Measurements from ENCODE around the gene FLNB. TPM values are rescaled to one million over a fixed set of nuclear protein-coding genes. Genes with fewer than 3 reads are reported as not detected.
A peak's percentile ranks its signal among the peaks of the same experiment; 100 is the strongest.

FLNB gene
- total RNA-seq, 2 donors from 2014 or later: 246 to 362 TPM

- no peaks in the 10 kb centered on the region for H3K27me3 ChIP-seq
- H3K9ac ChIP-seq (ENCODE audit: low read depth in 2 of 2, low read length in 2 of 2): no peak overlapping the region
- H3K9me3 ChIP-seq: no peaks in the 10 kb centered on the region
- intact Hi-C loops (cut with DNase I): loop anchor here (5.0 kb wide), 1 partner anchor 74 kb away; no protein-coding TSS in a partner anchor
- no peaks in the 10 kb centered on the region for H3K36me3 ChIP-seq
- no peak overlapping the region for H3K27ac ChIP-seq
- no peak overlapping the region for H3K4me3 ChIP-seq
- DNase-seq: no peak
- TF ChIP-seq CTCF (IDR thresholded peaks at IDR 0.05): no peak
- no peaks in the 10 kb centered on the region for H3K4me1 ChIP-seq
Measured at GRCh38 chr3:58207954-58208353, 199.7 kb downstream of the FLNB start.

- H3K36me3 ChIP-seq: no peaks in the 10 kb centered on the region
- H3K9me3 ChIP-seq: no peaks in the 10 kb centered on the region
- intact Hi-C loops (cut with DNase I): loop anchor here (5.0 kb wide), 1 partner anchor 72 kb away; no protein-coding TSS in a partner anchor
- no peak overlapping the region for H3K4me3 ChIP-seq
- DNase-seq: no peak
- no peaks in the 10 kb centered on the region for H3K4me1 ChIP-seq
- no peak overlapping the region for H3K27ac ChIP-seq
- TF ChIP-seq CTCF (IDR thresholded peaks at IDR 0.05): no peak
- H3K9ac ChIP-seq (ENCODE audit: low read depth in 2 of 2, low read length in 2 of 2): no peak overlapping the region
- no peaks in the 10 kb centered on the region for H3K27me3 ChIP-seq
Measured at GRCh38 chr3:58209933-58210332, 201.7 kb downstream of the FLNB start.

- no peak for TF ChIP-seq CTCF (IDR thresholded peaks at IDR 0.05)
- no peaks in the 10 kb centered on the region for H3K36me3 ChIP-seq
- H3K27me3 ChIP-seq: no peaks in the 10 kb centered on the region
- no peak within 1 kb of the TSS for H3K4me3 ChIP-seq
- H3K27ac ChIP-seq: no peak within 1 kb of the TSS
- no peaks in the 10 kb centered on the region for H3K4me1 ChIP-seq
- DNase-seq: no peak
- intact Hi-C loops (cut with DNase I): no loop called here
- H3K9ac ChIP-seq (ENCODE audit: low read depth in 2 of 2, low read length in 2 of 2): no peak within 1 kb of the TSS
- H3K9me3 ChIP-seq: no peaks in the 10 kb centered on the region
Measured at GRCh38 chr3:58210761-58211460, 202.7 kb downstream of the FLNB start, which contains the start of gene DNASE1L3. DNASE1L3 (minus strand) TSS chr3:58210972; CDS start chr3:58210906, 66 bp downstream.

- no peaks in the 10 kb centered on the region for H3K36me3 ChIP-seq
- no peak for TF ChIP-seq CTCF (IDR thresholded peaks at IDR 0.05)
- DNase-seq: no peak
- peak overlapping the region in 1 of 2 donors; percentile 24 for H3K9ac ChIP-seq (ENCODE audit: low read depth in 2 of 2, low read length in 2 of 2)
- intact Hi-C loops (cut with DNase I): no loop called here
- H3K27ac ChIP-seq: no peak overlapping the region
- no peaks in the 10 kb centered on the region for H3K4me1 ChIP-seq
- H3K9me3 ChIP-seq: no peaks in the 10 kb centered on the region
- no peaks in the 10 kb centered on the region for H3K27me3 ChIP-seq
- no peak overlapping the region for H3K4me3 ChIP-seq
Measured at GRCh38 chr3:58214484-58215316, 206.5 kb downstream of the FLNB start.

- Histone ChIP-seq H3K9me3 (no peaks in the 10 kb centered on the region), H3K27ac (no peak overlapping the region), H3K4me1 (no peaks in the 10 kb centered on the region), H3K27me3 (no peaks in the 10 kb centered on the region), H3K4me3 (no peak overlapping the region), H3K36me3 (no peaks in the 10 kb centered on the region), H3K9ac (ENCODE audit: low read depth in 2 of 2, low read length in 2 of 2) (peak overlapping the region in 1 of 2 donors; percentile 24)
- no peak for TF ChIP-seq CTCF (IDR thresholded peaks at IDR 0.05)
- no peak for DNase-seq
- intact Hi-C loops (cut with DNase I): no loop called here
Measured at GRCh38 chr3:58215317-58216025, 207.2 kb downstream of the FLNB start.
